IMR-90 (cell line): ENCODE results near the gene COL4A1. TPM values are rescaled to one million over a fixed set of nuclear protein-coding genes. Genes with fewer than 3 reads are reported as not detected.

ENCODE experiments used
- ATAC-seq: fragments of 200-7000 bp; cut with Tn5 transposase; 2 replicates; pipeline ENCODE4 v1.9.1; 2020; ENCODE audit warnings: low read depth, mild to moderate bottlenecking, moderate library complexity
- BruUV-seq: library from RNA; stranded (reverse); fragments of 400-500 nt; replicated peaks from 2 replicates; lab custom pipeline; 2021; lab: Mats Ljungman, UMichigan
- CTCF ChIA-PET: fragments of 300-600 bp; formaldehyde crosslinking; extraction: SDS; loops from one replicate; lab custom pipeline; 2021; ENCODE audit warnings: antibody characterized with exemption; lab: Yijun Ruan, JAX
- POLR2A ChIA-PET: fragments of 300-600 bp; sonication (Branson Sonifier 250); formaldehyde crosslinking; loops from one replicate; lab custom pipeline; 2022; ENCODE audit warnings: antibody characterized with exemption; ENCODE audit not compliant: unreplicated experiment; lab: Charles Lee
- DNase-seq: peaks from one replicate; pipeline ENCODE4 v3.0.0; 2013
- H2AFZ ChIP-seq: replicated peaks from 2 replicates; pipeline ENCODE3; 2013; ENCODE audit warnings: low read length, mild to moderate bottlenecking; ENCODE audit not compliant: poor library complexity
- H2AK5ac ChIP-seq: 2 replicates; pipeline ENCODE4 v1.6.1; 2013; ENCODE audit warnings: low read depth, low read length, inconsistent platforms
- H2AK9ac ChIP-seq: replicated peaks from 2 replicates; pipeline ENCODE3; 2013; ENCODE audit warnings: mild to moderate bottlenecking, low read depth, low read length, moderate library complexity; ENCODE audit not compliant: poor library complexity
- H2BK120ac ChIP-seq: 2 replicates; pipeline ENCODE4 v1.6.1; 2013; ENCODE audit warnings: low read depth, low read length, inconsistent platforms
- H2BK15ac ChIP-seq: 3 replicates; pipeline ENCODE4 v1.6.1; 2013; ENCODE audit warnings: low read depth, low read length, inconsistent platforms
- H2BK20ac ChIP-seq: 2 replicates; pipeline ENCODE4 v1.6.1; 2013; ENCODE audit warnings: low read depth, mild to moderate bottlenecking, inconsistent platforms, low read length, moderate library complexity
- H2BK5ac ChIP-seq: 2 replicates; pipeline ENCODE4 v1.6.1; 2013; ENCODE audit warnings: mild to moderate bottlenecking, low read depth, low read length, inconsistent platforms; ENCODE audit not compliant: poor library complexity, severe bottlenecking
- H3K14ac ChIP-seq: replicated peaks from 2 replicates; pipeline ENCODE4 v1.6.1; 2013; ENCODE audit warnings: low read depth, low read length, inconsistent platforms
- H3K18ac ChIP-seq: 2 replicates; pipeline ENCODE4 v1.6.1; 2013; ENCODE audit warnings: low read depth, low read length, control low read depth
- H3K23ac ChIP-seq: 2 replicates; pipeline ENCODE4 v1.6.1; 2013; ENCODE audit warnings: low read depth, low read length, inconsistent platforms
- H3K27ac ChIP-seq: 2 replicates; pipeline ENCODE4 v1.5.1; 2013; ENCODE audit warnings: mild to moderate bottlenecking, control low read depth, low read length; ENCODE audit not compliant: insufficient read depth
- H3K27me3 ChIP-seq: 2 replicates; pipeline ENCODE4 v1.6.1; 2013; ENCODE audit warnings: low read length; ENCODE audit not compliant: control insufficient read depth, insufficient read depth
- H3K36me3 ChIP-seq: 2 replicates; pipeline ENCODE4 v1.6.1; 2013; ENCODE audit warnings: low read length, mixed read lengths; ENCODE audit not compliant: control insufficient read depth, insufficient read depth
- H3K4ac ChIP-seq: 2 replicates; pipeline ENCODE4 v1.6.1; 2013; ENCODE audit warnings: low read depth, low read length, inconsistent platforms
- H3K4me1 ChIP-seq: 2 replicates; pipeline ENCODE4 v1.6.1; 2013; ENCODE audit warnings: low read length, mixed read lengths; ENCODE audit not compliant: control insufficient read depth, insufficient read depth
- H3K4me2 ChIP-seq: 2 replicates; pipeline ENCODE4 v1.6.1; 2013; ENCODE audit warnings: low read depth, mild to moderate bottlenecking, control low read depth, low read length, moderate library complexity
- H3K4me3 ChIP-seq: 2 replicates; pipeline ENCODE4 v1.5.1; 2013; ENCODE audit warnings: low read depth, mild to moderate bottlenecking, control low read depth, low read length, moderate library complexity; ENCODE audit not compliant: insufficient read depth
- H3K56ac ChIP-seq: 2 replicates; pipeline ENCODE4 v1.6.1; 2013; ENCODE audit warnings: low read length, inconsistent platforms; ENCODE audit not compliant: insufficient read depth; ENCODE audit errors: extremely low read depth
- H3K79me1 ChIP-seq, 2 experiments: 2 replicates each; pipeline ENCODE4 v1.6.1; 2013; ENCODE audit warnings: low read length in 2 of 2, inconsistent platforms in 1 of 2, low read depth in 1 of 2
- H3K9ac ChIP-seq: 2 replicates; pipeline ENCODE4 v1.6.1; 2013; ENCODE audit warnings: low read depth, low read length, control low read depth
- H3K9me1 ChIP-seq: 2 replicates; pipeline ENCODE4 v1.6.1; 2013; ENCODE audit warnings: low read length, inconsistent platforms; ENCODE audit not compliant: insufficient read depth
- H3K9me3 ChIP-seq: 2 replicates; pipeline ENCODE4 v1.6.1; 2013; ENCODE audit warnings: low read length; ENCODE audit not compliant: control insufficient read depth, insufficient read depth
- H4K20me1 ChIP-seq: 2 replicates; pipeline ENCODE4 v1.6.1; 2013; ENCODE audit warnings: low read length, inconsistent platforms; ENCODE audit not compliant: insufficient read depth
- H4K5ac ChIP-seq: 2 replicates; pipeline ENCODE4 v1.6.1; 2013; ENCODE audit warnings: mild to moderate bottlenecking, low read depth, low read length, control low read depth
- H4K8ac ChIP-seq, 2 experiments: 2 replicates each; pipeline ENCODE4 v1.6.1; 2013; ENCODE audit warnings: low read depth in 2 of 2, low read length in 2 of 2, control low read depth in 1 of 2, inconsistent platforms in 1 of 2
- H4K91ac ChIP-seq: 2 replicates; pipeline ENCODE4 v1.6.1; 2013; ENCODE audit warnings: low read depth, low read length, inconsistent platforms; ENCODE audit not compliant: insufficient read depth
- BHLHE40 ChIP-seq: fragments of 150-350 bp; IDR thresholded peaks from 2 replicates; pipeline ENCODE4 v1.6.1; 2016; ENCODE audit warnings: mild to moderate bottlenecking, low read depth, low read length
- CHD1 ChIP-seq: IDR thresholded peaks from 2 replicates; pipeline ENCODE4 v1.6.1; 2012; ENCODE audit warnings: low read depth, low read length, improper control_type of control experiment
- FOS ChIP-seq: fragments of 150-350 bp; IDR thresholded peaks from 2 replicates; pipeline ENCODE4 v1.6.1; 2016; ENCODE audit warnings: low read depth, low read length
- MAFK ChIP-seq: IDR thresholded peaks from 2 replicates; pipeline ENCODE4 v1.6.1; 2012; ENCODE audit warnings: low read depth, low read length, improper control_type of control experiment
- MXI1 ChIP-seq: IDR thresholded peaks from 2 replicates; pipeline ENCODE4 v1.6.1; 2012; ENCODE audit warnings: low read depth, mild to moderate bottlenecking, low read length, moderate library complexity, borderline replicate concordance
- NFE2L2 ChIP-seq: fragments of 150-350 bp; IDR thresholded peaks from 2 replicates; pipeline ENCODE4 v1.6.1; 2016; ENCODE audit warnings: low read depth, mild to moderate bottlenecking, low read length
- POLR2A ChIP-seq: IDR thresholded peaks from 2 replicates; pipeline ENCODE4 v1.6.1; 2012; ENCODE audit warnings: mild to moderate bottlenecking, low read depth, low read length
- RAD21 ChIP-seq: IDR thresholded peaks from 2 replicates; pipeline ENCODE4 v1.6.1; 2012; ENCODE audit warnings: low read length, improper control_type of control experiment
- RCOR1 ChIP-seq: IDR thresholded peaks from 2 replicates; pipeline ENCODE4 v1.6.1; 2012; ENCODE audit warnings: mild to moderate bottlenecking, low read length, improper control_type of control experiment; ENCODE audit not compliant: insufficient replicate concordance
- SMC3 ChIP-seq: fragments of 150-350 bp; IDR thresholded peaks from 2 replicates; pipeline ENCODE4 v1.6.1; 2016; ENCODE audit warnings: low read depth, mild to moderate bottlenecking, antibody characterized with exemption, low read length, moderate library complexity
- USF2 ChIP-seq: fragments of 150-350 bp; IDR thresholded peaks from 2 replicates; pipeline ENCODE4 v1.6.1; 2017; ENCODE audit warnings: mild to moderate bottlenecking, antibody characterized with exemption, low read length, low read depth
- WGBS, 2 experiments: methylation state at CpG; one replicate each; pipeline versions ENCODE4 v1.1.5 to v1.1.7; 2013; ENCODE audit warnings: missing lambda C conversion rate in 2 of 2; ENCODE audit not compliant: insufficient read length in 1 of 2; ENCODE audit errors: extremely low coverage in 2 of 2; 5-methylcytosine and 5-hydroxymethylcytosine counted together
- dilution Hi-C: fragments of 300-500 bp; cut with HindIII; formaldehyde crosslinking; loops from one replicate; pipeline ENCODE4 v1.14.3; 2018; ENCODE audit warnings: low sequenced_read_pairs; ENCODE audit not compliant: unreplicated experiment
- in situ Hi-C: fragments of 300-500 bp; cut with MboI; formaldehyde crosslinking; loops from 3 replicates; pipeline ENCODE4 v1.14.3; 2019; ENCODE audit warnings: low sequenced_read_pairs, inconsistent platforms, mixed read lengths
- intact Hi-C: fragments of 100-400 bp; cut with micrococcal nuclease; formaldehyde crosslinking; loops from 2 replicates; pipeline ENCODE4 v1.10.0; 2022
- polyA plus RNA-seq, 3 experiments: library from polyadenylated mRNA; depleted of rRNA; stranded (reverse); fragments of >200 nt; gene quantifications; 2 replicates each; pipeline ENCODE4 v1.2.3, GENCODE V29; 2012; ENCODE audit warnings: low replicate concordance in 1 of 3
- total RNA-seq: library from RNA; depleted of rRNA; stranded (reverse); fragments of >200 nt; gene quantifications from 2 replicates; pipeline ENCODE4 v1.2.3, GENCODE V29; 2012
- TF ChIP-seq, protein P1 (sequence below): fragments of 150-350 bp; IDR thresholded peaks from 2 replicates; pipeline ENCODE4 v1.6.1; 2016; ENCODE audit warnings: low read depth, mild to moderate bottlenecking, low read length, moderate library complexity, borderline replicate concordance

The COL4A1 gene
- total and polyA plus RNA-seq, 2 of the 4 experiments (the other 2 are of a cell fraction), result 230 to 337 TPM

DNA sequence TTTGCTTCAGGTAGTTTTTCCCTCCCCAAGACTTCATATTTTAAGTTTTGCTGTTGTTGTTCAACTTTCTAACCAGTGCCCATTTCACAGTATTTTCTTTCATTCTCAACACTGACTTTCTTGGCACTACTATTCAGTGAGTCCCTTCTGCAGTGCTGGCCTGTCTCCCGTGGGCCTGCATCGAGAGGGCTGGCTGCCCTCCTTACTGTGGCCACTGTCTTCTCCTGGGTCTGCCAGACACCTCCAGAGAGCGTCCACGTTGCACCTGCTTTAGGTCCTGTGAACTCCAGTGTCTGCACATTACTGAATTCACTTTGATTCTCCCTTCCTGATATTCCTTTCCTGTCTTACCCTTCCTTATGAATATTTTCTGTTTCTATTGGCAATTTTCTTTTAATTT, 27.3 kb downstream of the COL4A1 start:
- no TSS peak for BruUV-seq
- Histone ChIP-seq H3K79me1 (peaks cover 30 to 90% of the 10 kb centered on the region in 2 experiments), H3K18ac (no peak overlapping the region), H4K20me1 (peaks cover 96% of the 10 kb centered on the region), H3K23ac (0 out of 2 replicates have a peak overlapping the region, but pooled peaks have one; percentile 16), H3K56ac (no peak overlapping the region), H3K4ac (no peak overlapping the region), H3K4me1 (peaks cover 23% of the 10 kb centered on the region), H2BK120ac (no peak overlapping the region), H4K91ac (no peak overlapping the region), H2BK5ac (no peak overlapping the region), H2BK15ac (no peak overlapping the region), H3K9ac (no peak overlapping the region), H2AFZ (no peak overlapping the region), H3K9me1 (peaks cover 45% of the 10 kb centered on the region), H3K27me3 (no peaks in the 10 kb centered on the region), H2BK20ac (no peak overlapping the region), H3K14ac (peak overlapping the region; percentile 50), H2AK5ac (no peak overlapping the region), H3K9me3 (no peaks in the 10 kb centered on the region), H3K4me2 (no peak overlapping the region), H3K4me3 (no peak overlapping the region), H3K36me3 (peaks cover 19% of the 10 kb centered on the region), H3K27ac (no peak overlapping the region), H4K8ac (no peak overlapping the region), H4K5ac (no peak overlapping the region), H2AK9ac (no peak overlapping the region)
- no peak for DNase-seq
- no peak for TF ChIP-seq BHLHE40
- no peak for TF ChIP-seq MXI1
- no peak for TF ChIP-seq SMC3
- TF ChIP-seq, protein P1, sequence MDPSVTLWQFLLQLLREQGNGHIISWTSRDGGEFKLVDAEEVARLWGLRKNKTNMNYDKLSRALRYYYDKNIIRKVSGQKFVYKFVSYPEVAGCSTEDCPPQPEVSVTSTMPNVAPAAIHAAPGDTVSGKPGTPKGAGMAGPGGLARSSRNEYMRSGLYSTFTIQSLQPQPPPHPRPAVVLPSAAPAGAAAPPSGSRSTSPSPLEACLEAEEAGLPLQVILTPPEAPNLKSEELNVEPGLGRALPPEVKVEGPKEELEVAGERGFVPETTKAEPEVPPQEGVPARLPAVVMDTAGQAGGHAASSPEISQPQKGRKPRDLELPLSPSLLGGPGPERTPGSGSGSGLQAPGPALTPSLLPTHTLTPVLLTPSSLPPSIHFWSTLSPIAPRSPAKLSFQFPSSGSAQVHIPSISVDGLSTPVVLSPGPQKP, result no peak
- TF ChIP-seq NFE2L2, result no peak
- no peak for TF ChIP-seq CHD1
- no peak for TF ChIP-seq POLR2A
- TF ChIP-seq RAD21, result no peak
- TF ChIP-seq USF2, result no peak
- no peak for TF ChIP-seq FOS
- no peak for TF ChIP-seq MAFK
- no peak for TF ChIP-seq RCOR1
- intact Hi-C loops, result no loop called here
- WGBS, 2 experiments, result no CpG with 5 or more reads among the region's 4 CpGs
- POLR2A ChIA-PET, result no interaction called here
- in situ Hi-C loops, result no loop called here
- ATAC-seq, result no peak
- dilution Hi-C loops, result no loop called here
- CTCF ChIA-PET, result interaction anchor here (1.4 kb wide), 1 partner anchor 11 kb away, joined by 3 read pairs; no protein-coding TSS in a partner anchor
